DMS79 (cell line): ENCODE results near the gene IL12RB2.

Experiments
- DNase-seq: peaks from one replicate; lab custom pipeline; 2025; lab: John Stamatoyannopoulos, UW

The IL12RB2 gene

DNA sequence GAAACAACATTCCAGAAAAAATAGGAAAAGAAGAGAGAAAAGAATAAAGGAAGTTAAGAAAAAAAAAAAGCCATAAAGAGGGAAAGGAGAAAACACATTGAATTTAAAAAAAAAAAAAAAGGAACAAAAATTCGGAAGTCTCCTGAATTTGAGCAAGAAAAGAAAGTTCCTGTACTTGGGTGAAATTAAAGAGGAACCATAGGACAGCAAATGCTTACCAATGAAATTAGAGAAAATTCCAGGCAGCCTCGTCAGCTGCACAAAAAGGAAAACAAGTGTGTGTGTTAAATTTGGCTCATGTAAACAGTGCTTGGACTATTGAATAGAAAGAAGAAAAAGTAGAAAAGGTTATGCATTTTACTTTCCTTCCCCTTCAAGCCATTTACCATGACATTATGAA, 4.9 kb downstream of the IL12RB2 start:
- no peak for DNase-seq

DNA sequence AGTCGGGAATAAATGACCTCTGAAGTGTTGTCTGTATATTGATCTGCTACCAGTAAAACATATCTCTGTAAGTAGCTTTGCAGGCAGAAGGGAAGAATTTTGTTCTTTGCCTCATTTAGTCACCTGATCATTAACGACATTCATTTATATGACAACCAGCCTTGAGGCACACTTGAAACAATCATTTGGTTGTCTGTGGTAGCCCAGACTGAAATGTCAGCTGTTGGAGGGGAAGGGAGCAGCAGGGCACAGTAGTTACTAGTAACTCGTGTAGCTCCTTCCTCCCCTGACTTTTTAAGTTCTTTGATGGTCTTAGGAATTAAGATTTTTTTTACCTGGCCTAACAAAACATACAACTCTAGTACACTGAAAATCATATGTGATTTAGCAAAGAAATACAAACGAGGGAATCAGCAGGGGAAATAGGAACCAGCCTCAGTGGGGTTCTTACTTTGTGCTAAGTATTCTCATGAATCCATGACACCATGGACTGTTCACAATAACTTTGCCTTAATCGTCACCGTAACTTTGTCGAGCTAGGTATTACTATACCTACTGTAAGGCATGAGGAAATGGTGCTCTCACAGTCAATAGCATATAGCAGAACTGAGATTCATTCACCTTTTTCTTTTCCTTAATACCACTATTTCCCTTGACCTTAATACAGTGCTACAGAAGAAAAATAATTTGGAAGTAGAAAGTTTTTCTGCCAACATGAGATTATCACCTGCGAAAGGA, 6.4 kb downstream of the IL12RB2 start:
- no peak for DNase-seq

DNA sequence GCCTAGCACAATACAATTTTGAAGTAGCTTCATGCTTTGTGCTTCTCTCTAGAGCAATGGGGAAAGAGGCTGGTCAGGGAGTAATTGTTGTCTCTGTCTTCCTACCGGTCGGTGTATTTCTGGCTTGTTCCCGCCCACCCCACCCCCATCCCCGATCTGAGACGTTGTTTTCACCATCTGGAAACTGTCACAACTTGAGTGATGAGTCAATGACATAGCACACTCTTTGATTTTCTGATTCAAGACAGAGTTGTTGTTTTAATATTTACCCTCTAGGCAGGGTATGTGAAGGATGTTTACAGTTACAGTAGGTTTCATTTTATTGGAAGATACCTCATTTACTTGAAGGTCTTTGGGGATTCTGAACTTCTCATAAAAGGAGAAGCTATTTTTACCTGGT, 7.0 kb downstream of the IL12RB2 start:
- DNase-seq: no peak

DNA sequence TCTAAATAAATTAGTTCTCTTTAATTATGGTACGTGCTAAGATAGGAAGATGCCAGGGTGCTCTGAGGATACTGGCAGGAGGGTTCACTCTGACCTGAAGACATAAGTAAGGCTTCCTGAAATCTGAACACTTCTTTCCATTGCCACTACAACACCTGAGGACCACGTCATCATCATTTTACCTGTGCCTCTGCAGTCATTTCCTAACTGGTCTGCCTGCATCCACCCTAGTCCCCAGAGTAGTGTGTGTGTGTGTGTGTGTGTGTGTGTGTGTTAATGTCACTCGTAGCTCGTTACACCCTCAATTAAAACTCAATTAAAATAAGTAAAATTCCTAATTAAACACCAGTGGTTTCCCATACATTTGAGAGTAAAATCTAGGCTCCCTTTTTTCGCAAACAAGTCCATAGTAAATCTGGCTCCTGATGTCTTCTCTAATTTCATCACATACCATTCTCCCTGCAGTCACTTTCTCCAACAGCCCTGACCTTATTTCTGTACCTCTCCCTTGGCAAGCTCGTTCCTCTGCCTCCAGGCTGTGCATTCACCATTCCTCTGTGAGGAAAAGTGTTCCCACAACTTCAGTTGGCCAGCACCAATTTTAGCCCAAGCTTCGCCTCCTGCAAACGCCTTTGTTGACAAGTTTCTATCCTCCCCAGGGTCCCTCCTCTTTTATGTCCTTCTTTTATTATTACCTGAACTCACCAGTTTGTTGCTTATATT, 8.7 kb downstream of the IL12RB2 start:
- no peak for DNase-seq

DNA sequence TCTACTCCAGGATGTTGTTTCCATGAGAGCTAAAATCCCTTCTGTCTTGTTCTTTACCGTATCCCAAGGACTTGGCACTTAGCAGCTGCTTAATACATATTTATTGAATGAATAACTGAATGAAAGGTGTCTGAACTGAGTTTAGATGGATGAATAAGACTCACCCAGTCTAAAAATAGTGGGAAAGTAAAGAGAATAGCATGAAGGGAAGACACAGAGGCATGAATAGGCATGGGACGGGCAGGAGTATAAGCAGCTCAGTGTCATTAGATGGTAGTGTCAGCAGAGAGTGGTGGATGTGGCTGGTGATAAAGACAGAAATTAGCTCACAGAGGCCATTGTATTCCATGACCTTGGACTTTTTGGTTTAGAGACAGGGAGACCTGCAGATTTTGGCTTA, 9.2 kb downstream of the IL12RB2 start:
- no peak for DNase-seq

DNA sequence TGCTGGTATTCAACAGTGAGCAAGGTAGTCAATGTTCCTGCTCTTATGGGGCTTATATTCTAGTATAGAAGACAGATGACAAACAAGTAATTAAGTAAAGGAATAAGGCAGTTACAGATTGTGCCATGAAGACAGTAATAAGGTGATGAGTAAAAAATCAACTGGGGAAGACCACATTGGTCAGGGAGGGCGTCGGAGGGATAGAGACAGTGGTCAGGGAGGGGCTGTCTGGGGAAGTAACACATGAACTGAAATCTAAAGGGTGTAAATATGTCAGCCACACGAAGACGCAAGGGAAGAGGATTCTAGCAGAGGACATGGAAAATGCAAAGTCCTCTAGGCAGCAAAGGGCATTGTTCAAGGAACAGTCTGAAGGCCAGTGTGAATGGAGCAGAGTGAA, 10.1 kb downstream of the IL12RB2 start:
- DNase-seq: no peak

DNA sequence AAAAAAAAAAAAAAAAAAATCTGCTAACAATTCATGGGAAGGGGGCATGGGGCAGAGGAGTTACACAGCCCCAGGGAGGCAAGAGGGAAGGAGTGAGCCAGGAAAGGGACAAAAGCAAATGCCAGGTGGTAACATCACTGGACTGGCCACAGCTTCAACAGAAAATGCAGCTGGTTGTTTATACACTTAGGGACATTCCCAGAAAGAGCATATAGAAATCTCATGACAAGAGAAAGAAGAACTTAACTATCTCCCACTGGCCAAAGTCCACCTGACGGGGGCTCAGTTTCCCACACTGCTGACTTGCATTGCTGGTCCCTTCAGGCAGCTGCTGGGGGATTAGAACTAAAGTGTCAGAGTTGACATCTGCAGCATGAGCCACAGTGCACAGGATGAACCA, 14.8 kb downstream of the IL12RB2 start:
- DNase-seq: no peak

DNA sequence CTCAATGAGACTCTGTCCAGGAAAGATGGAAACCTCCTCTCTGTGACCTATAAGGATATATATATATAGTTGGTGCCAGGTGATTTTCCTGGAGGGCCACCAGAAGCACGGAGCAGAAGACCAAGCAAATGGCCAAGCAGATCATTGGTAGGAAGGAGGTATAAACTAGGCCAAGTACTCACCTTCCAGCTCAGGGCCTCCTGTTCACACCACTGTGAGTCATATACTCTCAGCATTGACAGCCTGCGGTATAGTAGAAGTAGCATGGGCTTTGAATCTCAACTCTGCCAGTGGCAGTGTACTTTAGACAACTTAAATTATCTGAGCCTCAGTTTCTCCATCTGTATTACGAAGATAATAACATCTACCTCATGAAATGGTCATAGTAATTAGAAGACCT, 15.4 kb downstream of the IL12RB2 start:
- DNase-seq: no peak

DNA sequence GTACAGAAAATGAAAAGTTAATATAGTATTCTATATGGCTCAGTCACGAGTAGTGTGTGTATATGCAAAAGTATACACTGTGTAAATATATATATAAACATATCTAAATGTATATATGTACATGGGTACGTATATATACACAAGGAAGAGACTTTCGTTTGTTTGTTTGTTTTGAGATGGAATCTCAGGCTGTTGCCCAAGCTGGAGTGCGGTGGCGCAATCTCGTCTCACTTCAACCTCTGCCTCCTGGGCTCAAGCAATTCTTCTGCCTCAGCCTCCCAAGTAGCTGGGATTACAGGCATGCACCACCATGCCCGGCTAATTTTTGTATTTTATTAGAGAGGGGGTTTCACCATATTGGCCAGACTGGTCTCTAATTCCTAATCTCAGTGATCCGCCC, 16.4 kb downstream of the IL12RB2 start:
- DNase-seq: no peak

DNA sequence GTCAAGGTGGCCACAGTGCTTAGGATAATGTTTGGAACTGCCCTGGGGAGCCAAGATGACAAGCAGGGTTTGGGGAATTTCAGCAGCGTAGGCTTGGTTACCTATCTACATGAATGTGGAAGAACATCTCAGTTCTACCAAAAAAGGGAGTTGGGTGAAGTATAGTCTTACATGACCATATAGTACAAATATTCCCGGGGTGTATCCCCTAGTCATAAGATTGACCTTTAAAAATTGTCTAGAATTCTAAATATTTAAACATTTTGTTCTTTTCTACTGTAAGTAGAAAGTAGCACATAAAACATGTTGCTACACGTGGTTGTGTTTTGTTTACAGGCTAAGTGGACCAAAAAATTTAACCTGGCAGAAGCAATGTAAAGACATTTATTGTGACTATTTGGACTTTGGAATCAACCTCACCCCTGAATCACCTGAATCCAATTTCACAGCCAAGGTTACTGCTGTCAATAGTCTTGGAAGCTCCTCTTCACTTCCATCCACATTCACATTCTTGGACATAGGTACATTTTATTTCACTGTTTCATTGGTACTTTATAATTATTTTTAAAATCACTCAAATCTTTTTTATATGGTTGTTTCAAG, 20.3 kb downstream of the IL12RB2 start:
- no peak for DNase-seq

DNA sequence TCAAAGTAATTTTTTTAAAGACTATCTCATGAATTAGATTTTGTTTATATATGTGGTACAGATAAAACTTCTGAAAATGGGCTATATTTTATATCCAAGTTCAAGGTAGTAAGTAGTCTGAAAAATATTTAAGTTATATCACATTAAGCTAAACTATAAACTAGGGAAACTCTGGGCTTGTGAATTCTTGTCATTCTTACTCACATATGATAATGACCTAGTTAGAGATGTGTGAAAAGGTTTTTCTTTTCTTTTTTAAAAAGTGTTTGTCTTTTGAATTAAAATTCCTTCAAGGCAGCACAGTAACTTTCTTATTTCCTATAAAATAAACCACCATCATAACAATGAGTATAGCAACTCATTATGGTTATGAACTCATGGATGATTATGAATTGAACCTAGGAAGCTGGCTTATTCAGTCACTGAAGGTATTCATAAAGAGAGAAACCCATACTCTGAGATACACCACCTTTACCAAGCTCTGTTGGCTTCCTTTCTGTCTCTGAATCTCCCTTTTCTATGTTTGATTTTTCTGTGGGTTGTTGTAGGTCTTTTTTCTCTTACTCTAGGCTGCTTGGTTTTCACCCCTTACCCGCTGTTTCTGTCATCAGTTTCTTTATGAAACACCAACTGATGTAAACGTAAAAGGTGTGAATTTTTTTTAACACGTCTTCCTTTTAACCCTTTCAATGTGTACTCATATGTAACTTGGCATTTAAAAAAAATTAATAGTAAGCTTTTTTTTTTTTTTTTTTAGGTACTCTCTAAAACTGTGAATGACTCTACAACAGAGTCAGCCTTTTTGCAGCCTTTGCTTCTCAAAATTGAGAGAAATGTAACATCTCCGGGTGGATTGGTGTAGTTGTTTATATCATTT, 25.2 kb downstream of the IL12RB2 start:
- DNase-seq: no peak

DNA sequence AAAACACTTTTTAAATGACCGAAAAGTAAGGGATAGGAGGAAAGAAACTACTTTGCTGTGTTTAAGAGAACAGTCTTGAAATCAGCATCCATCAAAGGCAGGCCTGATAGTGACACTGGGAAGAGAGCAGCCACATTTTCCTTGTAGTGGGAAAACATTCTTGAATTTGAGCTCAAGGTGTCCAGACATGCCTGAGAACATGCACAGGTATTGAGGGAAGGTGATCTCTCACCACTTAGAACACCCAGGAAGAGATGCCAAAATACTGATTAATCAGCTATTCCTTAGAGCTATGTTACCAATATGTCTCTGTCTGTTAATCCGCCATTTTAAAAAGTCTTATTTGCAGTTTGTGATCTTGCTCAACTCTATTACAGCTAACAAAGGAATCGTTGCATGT, 25.9 kb downstream of the IL12RB2 start:
- no peak for DNase-seq

DNA sequence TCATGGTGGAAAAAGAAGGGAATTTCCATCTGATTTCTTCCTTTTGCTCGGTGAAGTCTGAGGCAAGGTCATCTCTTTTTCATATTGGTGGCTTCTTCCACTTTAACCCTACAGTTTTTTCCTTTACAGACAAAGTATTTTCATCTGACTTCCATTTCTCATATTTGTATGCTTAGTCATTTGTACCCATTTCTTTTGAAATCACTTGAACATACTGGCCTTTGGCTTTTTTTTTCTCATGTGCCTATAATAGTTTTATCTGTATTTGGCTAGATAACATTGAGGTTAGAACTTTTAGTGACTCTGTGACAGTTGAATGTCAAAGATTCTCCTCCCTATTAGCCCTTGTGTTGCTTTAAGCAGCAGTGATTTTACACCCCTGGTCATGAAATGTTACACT, 27.7 kb downstream of the IL12RB2 start:
- DNase-seq: no peak

DNA sequence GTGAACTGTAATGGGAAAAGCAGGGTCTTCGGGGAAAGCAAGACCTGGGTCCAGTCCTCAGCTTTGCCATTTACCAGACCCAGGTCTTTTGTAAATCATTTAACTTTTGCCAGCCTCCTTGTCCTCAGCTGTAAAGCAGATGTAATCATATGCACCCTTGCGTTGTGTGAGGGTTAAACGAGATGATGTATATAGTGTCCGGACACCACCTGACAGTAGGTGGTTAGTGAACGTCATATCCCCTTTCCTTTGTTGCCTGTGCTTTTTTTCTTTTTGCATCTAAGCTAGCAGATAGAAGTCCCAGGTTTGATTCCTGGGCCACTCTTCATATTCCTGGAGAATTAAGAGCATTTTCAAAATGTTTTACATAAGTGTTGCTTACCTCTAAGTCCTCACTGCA, 28.5 kb downstream of the IL12RB2 start:
- no peak for DNase-seq

DNA sequence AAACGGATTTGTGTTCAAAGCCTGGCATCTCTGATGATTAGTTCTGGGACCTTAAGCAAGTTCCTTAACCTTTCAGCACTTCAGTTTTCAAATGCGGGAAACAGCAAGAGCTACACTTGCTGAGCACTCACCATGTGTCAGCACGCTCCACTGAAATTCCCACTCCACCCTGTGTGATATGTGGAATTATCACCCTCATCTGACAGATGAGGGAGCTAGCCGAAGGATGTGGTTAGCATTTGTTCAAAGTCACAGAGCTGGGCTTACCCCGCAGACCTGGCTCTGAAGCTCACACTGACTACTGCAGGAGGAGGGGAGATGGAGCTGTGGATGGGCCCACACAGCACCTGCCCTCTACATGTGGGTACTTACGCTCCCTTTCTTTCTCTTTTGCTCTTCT, 29.1 kb downstream of the IL12RB2 start:
- DNase-seq: no peak

DNA sequence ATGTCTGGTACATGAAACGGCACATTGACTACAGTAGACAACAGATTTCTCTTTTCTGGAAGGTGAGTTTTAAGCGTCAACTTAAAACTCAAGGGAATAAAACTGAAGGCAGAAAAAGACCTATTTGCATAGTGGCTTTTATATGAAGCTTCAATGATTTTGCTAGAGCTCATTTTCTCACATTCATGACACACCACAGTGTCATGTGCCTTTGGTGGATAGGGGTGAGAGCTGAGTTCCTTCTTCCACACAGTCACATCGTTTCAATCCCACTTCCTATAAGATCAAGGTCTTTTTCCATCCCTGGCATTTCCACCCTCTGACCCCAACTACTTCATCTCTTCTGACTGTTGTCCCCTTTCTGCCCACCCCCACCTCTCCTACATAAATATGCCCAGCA, 31.0 kb downstream of the IL12RB2 start:
- no peak for DNase-seq

DNA sequence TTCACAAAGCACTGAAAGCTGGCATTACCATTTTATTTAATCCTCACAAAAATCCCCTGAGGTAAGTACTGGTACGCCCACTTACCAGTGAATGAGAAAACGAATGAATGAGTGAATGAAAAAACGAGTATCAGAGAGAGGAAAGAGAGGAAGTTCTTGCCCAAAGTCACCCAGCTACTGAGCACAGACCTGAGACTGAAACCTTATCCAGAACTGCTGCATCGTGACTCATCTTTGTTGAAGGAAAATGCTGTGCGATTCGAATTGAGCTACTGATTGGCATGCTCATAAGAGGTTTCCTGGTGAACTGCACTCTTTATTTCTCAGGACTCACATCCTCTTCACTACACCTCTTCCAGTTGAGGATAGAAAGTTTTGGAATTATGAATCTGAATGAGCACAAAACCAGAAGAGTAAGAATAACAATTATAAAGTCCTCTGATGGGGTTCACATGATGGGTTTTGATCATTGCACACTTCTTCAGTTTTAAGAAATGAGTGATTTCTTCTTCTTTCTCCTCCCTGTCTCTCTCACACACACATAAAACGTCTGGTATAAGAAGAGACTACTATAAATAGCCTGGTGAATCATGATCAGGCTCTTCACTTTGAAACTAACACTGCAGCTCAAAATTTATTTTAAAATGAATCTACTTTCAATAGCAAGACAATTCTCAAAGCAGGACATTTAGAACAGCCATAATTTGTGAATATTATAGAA, 32.1 kb downstream of the IL12RB2 start:
- no peak for DNase-seq

DNA sequence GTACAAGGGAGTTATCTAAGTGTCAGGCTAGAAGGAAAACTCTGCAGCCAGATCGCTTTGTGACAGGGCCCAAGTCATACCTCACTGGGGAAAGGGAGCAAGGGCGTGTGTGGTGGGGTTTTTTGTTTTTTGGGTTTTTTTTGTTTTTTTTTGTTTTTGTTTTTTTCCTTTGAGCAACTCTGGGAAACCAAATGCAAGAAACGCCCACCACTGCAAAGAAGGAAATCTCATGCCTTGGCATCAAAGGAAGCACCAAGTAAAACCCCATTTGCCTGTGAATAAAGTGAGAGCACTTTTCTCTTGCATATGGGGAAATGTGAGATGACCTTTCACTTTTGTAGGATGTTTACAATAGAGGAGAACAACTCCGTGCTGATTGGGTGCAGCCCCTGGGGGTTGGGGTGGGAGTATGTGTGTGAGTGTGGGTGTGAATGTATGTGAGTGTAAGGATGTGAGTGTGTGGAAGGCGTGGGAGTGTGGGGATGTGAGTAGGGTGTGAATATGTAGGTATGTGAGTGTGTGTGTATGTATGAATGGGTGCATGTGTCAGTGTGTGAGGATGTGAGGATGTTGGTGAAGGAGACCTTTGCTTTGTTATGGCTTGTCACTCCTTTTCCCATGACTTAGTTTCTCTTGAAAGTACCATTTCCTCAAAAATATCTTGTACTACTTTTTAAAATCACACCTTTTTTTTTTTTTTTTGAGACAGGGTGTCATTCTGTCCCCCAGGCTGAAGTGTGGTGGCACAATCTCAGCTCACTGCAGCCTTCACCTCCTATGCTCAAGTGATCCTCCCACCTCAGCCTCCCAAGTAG, 34.6 kb downstream of the IL12RB2 start:
- no peak for DNase-seq

DNA sequence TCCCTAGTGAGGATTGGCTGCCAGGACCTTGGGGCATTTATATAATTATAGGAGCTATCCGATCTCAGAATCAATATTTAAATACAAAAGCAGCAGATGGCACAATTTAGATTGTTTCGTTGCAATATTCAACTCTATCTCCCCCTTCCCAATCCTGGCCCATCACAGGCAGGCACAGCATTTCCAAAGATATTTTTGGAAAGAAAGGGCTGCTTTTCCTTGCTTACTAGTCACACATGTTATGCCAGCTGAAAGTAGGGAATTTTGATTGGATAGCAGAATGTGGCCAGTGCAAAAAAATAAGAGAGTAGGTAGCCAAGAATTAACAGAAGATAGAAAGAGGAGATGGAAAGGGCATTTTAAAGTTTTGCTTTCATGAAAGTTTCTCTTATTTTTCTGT, 37.9 kb downstream of the IL12RB2 start:
- DNase-seq: no peak

DNA sequence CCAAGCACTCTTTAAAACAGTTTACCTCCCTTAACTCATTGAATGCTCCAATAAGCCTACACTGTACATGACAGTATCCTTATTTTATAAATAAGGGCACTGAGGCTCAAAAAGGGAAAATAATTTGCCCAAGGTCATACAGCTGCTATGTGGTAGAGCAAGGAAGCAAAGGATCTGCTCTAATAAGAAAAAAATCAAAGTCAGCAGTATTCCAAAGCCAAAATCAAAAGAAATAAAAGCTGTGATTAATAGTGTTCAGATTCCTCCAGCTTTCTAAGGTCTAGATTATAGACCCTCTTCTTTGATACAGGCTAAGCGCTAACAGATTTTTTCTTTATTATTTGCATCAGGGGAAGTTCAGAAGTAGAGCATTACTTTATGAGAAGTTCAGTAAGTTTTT, 39.3 kb downstream of the IL12RB2 start:
- no peak for DNase-seq
